K562 (cell line): ENCODE measurements around the gene MYADML2. TPM values are rescaled to one million over a fixed set of nuclear protein-coding genes. Genes with fewer than 3 reads are reported as not detected.

Experiments used
- AFF4 ChIP-seq: sonication (generic); formaldehyde crosslinking; IDR thresholded peaks from 2 replicates; pipeline ENCODE4 v1.8.0; 2023; ENCODE audit warnings: mild to moderate bottlenecking, missing genetic modification reagents
- MYC ChIP-seq, 2 experiments: fragments of 250-450 bp in 1 of 2; sonication (Bioruptor Pico) in 1 of 2; IDR thresholded peaks; 2 replicates each; pipeline versions ENCODE4 v1.5.1 to v1.6.1; 2012 to 2021; ENCODE audit warnings: low read depth in 2 of 2, borderline replicate concordance in 1 of 2, improper control_type of control experiment in 1 of 2, low read length in 1 of 2, mild to moderate bottlenecking in 1 of 2, moderate library complexity in 1 of 2
- ZBTB17 ChIP-seq: fragments of 450-650 bp; formaldehyde crosslinking; IDR thresholded peaks from 2 replicates; pipeline ENCODE4 v1.4.0; 2020; ENCODE audit warnings: mild to moderate bottlenecking
- ZBTB7A ChIP-seq: IDR thresholded peaks from 2 replicates; pipeline ENCODE4 v1.6.1; 2011; ENCODE audit warnings: low read depth, mild to moderate bottlenecking, low read length, moderate library complexity, borderline replicate concordance; ENCODE audit not compliant: control insufficient read depth
- ZBTB9 ChIP-seq: fragments of 450-650 bp; formaldehyde crosslinking; IDR thresholded peaks from 2 replicates; pipeline ENCODE4 v1.4.0; 2020; ENCODE audit warnings: mild to moderate bottlenecking, moderate library complexity
- polyA plus RNA-seq, 8 experiments: library from polyadenylated mRNA; depleted of rRNA in 4 of 8; stranded (reverse) in 5 of 8; unstranded in 3 of 8; fragments of >200 nt; fragmentation: Nextera tagmentation in 2 of 8; fragmentation: Illumina TruSeq in 1 of 8; extraction: Ambion mirVana in 2 of 8; extraction: Trizol in 1 of 8; gene quantifications; 2 replicates each; pipeline versions ENCODE4 v1.2.1 to v1.2.3, GENCODE V29; 2011 to 2014; ENCODE audit warnings: inconsistent platforms in 1 of 8, missing spikeins in 1 of 8
- total RNA-seq, 7 experiments: library from RNA; depleted of rRNA in 6 of 7; stranded (reverse); fragments of >200 nt in 6 of 7; fragmentation: Illumina TruSeq in 2 of 7; extraction: Trizol in 2 of 7; gene quantifications; 2 replicates each; pipeline versions ENCODE4 v1.2.1 to v1.2.3, GENCODE V29; 2011 to 2021; ENCODE audit warnings: low replicate concordance in 1 of 7
- TF ChIP-seq, protein P1 (sequence below): fragments of 450-650 bp; IDR thresholded peaks from 2 replicates; pipeline ENCODE4 v1.6.1; 2016; ENCODE audit warnings: low read depth
- TF ChIP-seq, protein P2 (sequence below): fragments of 450-650 bp; IDR thresholded peaks from 2 replicates; pipeline ENCODE4 v1.6.1; 2016; ENCODE audit warnings: mild to moderate bottlenecking

Gene MYADML2
- total and polyA plus RNA-seq, 9 of the 15 experiments (the other 6 are each of a cell fraction or from before 2014, with no cell fraction given) = not detected

- 0 out of 2 replicates have a peak, but pooled peaks have one; percentile 19 for TF ChIP-seq AFF4 (CRISPR knock-in tag)
- TF ChIP-seq ZBTB9 = 0 out of 2 replicates have a peak, but pooled peaks have one; percentile 80
- peak; percentile 41; the same call in 1 of the 2 replicates for TF ChIP-seq MYC (IDR thresholded peaks at IDR 0.05; ENCODE audit: low read depth, low read length)
- TF ChIP-seq MYC (CRISPR knock-in tag; IDR thresholded peaks at IDR 0.05; ENCODE audit: borderline replicate concordance, low read depth) = no peak
- TF ChIP-seq, protein P1, sequence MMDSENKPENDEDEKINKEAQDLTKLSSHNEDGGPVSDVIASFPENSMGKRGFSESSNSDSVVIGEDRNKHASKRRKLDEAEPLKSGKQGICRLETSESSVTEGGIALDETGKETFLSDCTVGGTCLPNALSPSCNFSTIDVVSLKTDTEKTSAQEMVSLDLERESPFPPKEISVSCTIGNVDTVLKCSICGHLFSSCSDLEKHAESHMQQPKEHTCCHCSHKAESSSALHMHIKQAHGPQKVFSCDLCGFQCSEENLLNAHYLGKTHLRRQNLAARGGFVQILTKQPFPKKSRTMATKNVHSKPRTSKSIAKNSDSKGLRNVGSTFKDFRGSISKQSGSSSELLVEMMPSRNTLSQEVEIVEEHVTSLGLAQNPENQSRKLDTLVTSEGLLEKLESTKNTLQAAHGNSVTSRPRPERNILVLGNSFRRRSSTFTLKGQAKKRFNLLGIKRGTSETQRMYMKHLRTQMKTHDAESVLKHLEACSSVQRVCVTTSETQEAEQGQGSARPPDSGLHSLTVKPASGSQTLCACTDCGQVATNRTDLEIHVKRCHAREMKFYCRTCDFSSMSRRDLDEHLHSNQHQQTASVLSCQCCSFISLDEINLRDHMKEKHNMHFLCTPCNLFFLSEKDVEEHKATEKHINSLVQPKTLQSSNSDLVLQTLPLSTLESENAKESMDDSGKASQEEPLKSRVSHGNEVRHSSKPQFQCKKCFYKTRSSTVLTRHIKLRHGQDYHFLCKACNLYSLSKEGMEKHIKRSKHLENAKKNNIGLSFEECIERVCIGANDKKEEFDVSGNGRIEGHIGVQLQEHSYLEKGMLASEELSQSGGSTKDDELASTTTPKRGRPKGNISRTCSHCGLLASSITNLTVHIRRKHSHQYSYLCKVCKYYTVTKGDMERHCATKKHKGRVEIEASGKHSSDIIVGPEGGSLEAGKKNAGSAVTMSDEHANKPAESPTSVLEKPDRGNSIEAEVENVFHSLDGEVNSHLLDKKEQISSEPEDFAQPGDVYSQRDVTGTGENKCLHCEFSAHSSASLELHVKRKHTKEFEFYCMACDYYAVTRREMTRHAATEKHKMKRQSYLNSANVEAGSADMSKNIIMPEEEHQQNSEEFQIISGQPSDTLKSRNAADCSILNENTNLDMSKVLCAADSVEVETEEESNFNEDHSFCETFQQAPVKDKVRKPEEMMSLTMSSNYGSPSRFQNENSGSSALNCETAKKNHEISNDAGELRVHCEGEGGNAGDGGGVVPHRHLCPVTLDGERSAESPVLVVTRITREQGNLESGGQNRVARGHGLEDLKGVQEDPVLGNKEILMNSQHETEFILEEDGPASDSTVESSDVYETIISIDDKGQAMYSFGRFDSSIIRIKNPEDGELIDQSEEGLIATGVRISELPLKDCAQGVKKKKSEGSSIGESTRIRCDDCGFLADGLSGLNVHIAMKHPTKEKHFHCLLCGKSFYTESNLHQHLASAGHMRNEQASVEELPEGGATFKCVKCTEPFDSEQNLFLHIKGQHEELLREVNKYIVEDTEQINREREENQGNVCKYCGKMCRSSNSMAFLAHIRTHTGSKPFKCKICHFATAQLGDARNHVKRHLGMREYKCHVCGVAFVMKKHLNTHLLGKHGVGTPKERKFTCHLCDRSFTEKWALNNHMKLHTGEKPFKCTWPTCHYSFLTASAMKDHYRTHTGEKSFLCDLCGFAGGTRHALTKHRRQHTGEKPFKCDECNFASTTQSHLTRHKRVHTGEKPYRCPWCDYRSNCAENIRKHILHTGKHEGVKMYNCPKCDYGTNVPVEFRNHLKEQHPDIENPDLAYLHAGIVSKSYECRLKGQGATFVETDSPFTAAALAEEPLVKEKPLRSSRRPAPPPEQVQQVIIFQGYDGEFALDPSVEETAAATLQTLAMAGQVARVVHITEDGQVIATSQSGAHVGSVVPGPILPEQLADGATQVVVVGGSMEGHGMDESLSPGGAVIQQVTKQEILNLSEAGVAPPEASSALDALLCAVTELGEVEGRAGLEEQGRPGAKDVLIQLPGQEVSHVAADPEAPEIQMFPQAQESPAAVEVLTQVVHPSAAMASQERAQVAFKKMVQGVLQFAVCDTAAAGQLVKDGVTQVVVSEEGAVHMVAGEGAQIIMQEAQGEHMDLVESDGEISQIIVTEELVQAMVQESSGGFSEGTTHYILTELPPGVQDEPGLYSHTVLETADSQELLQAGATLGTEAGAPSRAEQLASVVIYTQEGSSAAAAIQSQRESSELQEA = no peak
- peak; percentile 66; the same call in 1 of the 2 replicates for TF ChIP-seq ZBTB17 (CRISPR knock-in tag)
- TF ChIP-seq, protein P2, sequence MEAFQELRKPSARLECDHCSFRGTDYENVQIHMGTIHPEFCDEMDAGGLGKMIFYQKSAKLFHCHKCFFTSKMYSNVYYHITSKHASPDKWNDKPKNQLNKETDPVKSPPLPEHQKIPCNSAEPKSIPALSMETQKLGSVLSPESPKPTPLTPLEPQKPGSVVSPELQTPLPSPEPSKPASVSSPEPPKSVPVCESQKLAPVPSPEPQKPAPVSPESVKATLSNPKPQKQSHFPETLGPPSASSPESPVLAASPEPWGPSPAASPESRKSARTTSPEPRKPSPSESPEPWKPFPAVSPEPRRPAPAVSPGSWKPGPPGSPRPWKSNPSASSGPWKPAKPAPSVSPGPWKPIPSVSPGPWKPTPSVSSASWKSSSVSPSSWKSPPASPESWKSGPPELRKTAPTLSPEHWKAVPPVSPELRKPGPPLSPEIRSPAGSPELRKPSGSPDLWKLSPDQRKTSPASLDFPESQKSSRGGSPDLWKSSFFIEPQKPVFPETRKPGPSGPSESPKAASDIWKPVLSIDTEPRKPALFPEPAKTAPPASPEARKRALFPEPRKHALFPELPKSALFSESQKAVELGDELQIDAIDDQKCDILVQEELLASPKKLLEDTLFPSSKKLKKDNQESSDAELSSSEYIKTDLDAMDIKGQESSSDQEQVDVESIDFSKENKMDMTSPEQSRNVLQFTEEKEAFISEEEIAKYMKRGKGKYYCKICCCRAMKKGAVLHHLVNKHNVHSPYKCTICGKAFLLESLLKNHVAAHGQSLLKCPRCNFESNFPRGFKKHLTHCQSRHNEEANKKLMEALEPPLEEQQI = no peak
- peak; percentile 38; the same call in 1 of the 2 replicates for TF ChIP-seq ZBTB7A
Observed at GRCh38 chr17:81917565-81918332, 29.3 kb downstream of the MYADML2 start, which contains the start of gene SIRT7 (continued).
